HFF-Myc (cell line): ENCODE results near the gene SMIM41.
A peak's percentile ranks its signal among the peaks of the same experiment; 100 is the strongest.

ENCODE experiments used
- DNase-seq: peaks from one replicate; pipeline ENCODE4 v3.0.0-alpha.2; 2011; ENCODE audit warnings: low read depth; ENCODE audit errors: extremely low read depth
- H3K4me3 ChIP-seq: replicated peaks from 2 replicates; pipeline ENCODE4 v1.5.1; 2011; ENCODE audit warnings: low read depth, mild to moderate bottlenecking, control low read depth, low read length
- CTCF ChIP-seq: IDR thresholded peaks from 2 replicates; pipeline ENCODE4 v1.5.1; 2012; ENCODE audit warnings: mild to moderate bottlenecking, low read depth, low read length, control low read depth; ENCODE audit errors: missing control alignments

The SMIM41 gene

GRCh38 chr12:52149182-52149641 is 69.7 kb downstream of the SMIM41 start:
- TF ChIP-seq CTCF: no peak
- no peak for DNase-seq
- H3K4me3 ChIP-seq: no peak overlapping the region

- no peak for TF ChIP-seq CTCF
- H3K4me3 ChIP-seq: no peak overlapping the region
- no peak for DNase-seq
Measured at GRCh38 chr12:52149651-52150241, 70.2 kb downstream of the SMIM41 start.

GRCh38 chr12:52151153-52151836 is 71.8 kb downstream of the SMIM41 start:
- no peak overlapping the region for H3K4me3 ChIP-seq
- no peak for TF ChIP-seq CTCF
- DNase-seq: no peak

GRCh38 chr12:52151837-52152783 is 72.6 kb downstream of the SMIM41 start:
- DNase-seq: no peak
- H3K4me3 ChIP-seq: peak overlapping the region; percentile 16
- TF ChIP-seq CTCF: peak; percentile 79

- no peak overlapping the region for H3K4me3 ChIP-seq
- no peak for DNase-seq
- no peak for TF ChIP-seq CTCF
Measured at GRCh38 chr12:52152905-52153317, 73.4 kb downstream of the SMIM41 start.

- no peak for TF ChIP-seq CTCF
- no peak overlapping the region for H3K4me3 ChIP-seq
- no peak for DNase-seq
Measured at GRCh38 chr12:52155048-52155868, 75.8 kb downstream of the SMIM41 start.
